Subcutaneous adipose tissue (tissue), 4 donors: ENCODE results near the gene SCRT2. TPM values are rescaled to one million over a fixed set of nuclear protein-coding genes. Genes with fewer than 3 reads are reported as not detected.

Source experiments
- total RNA-seq, 4 donors: library from RNA; depleted of rRNA; stranded (reverse); fragments of >200 nt; gene quantifications; one replicate each; pipeline ENCODE4 v1.1.0, GENCODE V29; 2016
- TF ChIP-seq, protein P1 (sequence below): fragments of 450-650 bp; IDR thresholded peaks from one replicate; pipeline ENCODE4 v1.5.1; 2016; ENCODE audit warnings: low read depth, mild to moderate bottlenecking, control low read depth, antibody characterized with exemption, moderate library complexity

The SCRT2 gene
- total RNA-seq, 4 donors from 2014 or later = not detected

GRCh38 chr20:641516-641875, 34.1 kb downstream of the SCRT2 start:
- TF ChIP-seq, protein P1, sequence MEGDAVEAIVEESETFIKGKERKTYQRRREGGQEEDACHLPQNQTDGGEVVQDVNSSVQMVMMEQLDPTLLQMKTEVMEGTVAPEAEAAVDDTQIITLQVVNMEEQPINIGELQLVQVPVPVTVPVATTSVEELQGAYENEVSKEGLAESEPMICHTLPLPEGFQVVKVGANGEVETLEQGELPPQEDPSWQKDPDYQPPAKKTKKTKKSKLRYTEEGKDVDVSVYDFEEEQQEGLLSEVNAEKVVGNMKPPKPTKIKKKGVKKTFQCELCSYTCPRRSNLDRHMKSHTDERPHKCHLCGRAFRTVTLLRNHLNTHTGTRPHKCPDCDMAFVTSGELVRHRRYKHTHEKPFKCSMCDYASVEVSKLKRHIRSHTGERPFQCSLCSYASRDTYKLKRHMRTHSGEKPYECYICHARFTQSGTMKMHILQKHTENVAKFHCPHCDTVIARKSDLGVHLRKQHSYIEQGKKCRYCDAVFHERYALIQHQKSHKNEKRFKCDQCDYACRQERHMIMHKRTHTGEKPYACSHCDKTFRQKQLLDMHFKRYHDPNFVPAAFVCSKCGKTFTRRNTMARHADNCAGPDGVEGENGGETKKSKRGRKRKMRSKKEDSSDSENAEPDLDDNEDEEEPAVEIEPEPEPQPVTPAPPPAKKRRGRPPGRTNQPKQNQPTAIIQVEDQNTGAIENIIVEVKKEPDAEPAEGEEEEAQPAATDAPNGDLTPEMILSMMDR = no peak

- TF ChIP-seq, protein P1 = no peak
Observed at GRCh38 chr20:640674-641515, 34.7 kb downstream of the SCRT2 start.

GRCh38 chr20:638579-638978, 37.0 kb downstream of the SCRT2 start:
- TF ChIP-seq, protein P1 = no peak

DNA sequence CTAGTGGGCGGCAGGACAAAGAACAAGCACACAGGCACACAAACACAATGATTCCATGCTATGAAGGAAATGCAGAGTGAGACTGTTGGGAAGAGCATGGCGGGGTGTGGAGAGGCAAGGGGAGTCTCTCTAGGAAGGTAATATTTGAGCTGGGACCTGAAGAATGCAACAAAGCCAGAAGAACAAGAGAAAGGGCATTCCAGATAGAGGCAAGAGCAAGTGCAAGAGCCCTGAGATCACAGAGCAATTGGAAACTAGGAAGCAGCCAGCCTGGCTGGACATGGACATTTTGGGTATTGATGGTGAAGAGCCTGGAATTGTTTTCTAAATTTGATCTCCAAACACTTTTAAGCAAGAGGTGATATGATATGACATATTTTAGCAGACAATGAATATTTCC, 38.0 kb downstream of the SCRT2 start:
- TF ChIP-seq, protein P1 = no peak

DNA sequence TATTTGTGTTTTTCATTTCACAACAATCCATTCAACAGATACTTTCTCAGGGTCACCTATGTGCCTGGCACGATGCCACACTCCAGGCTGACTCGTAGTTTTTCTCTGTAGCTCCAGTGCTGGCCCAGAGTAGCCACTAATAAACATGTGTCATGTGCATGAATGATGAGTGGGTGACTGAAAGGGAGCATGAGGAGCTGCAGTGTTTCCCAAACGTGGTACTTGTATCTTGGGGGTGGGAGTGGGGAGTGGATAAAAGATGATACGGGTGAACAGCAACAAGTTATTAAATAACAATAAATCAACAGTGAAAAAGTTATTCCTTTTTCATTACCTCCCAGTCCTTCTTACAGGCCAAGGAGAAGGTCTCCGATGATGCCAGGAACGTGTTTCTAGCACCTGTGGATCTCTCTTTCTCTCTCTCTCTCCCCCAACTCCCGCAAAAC, 39.7 kb downstream of the SCRT2 start:
- TF ChIP-seq, protein P1 = no peak

DNA sequence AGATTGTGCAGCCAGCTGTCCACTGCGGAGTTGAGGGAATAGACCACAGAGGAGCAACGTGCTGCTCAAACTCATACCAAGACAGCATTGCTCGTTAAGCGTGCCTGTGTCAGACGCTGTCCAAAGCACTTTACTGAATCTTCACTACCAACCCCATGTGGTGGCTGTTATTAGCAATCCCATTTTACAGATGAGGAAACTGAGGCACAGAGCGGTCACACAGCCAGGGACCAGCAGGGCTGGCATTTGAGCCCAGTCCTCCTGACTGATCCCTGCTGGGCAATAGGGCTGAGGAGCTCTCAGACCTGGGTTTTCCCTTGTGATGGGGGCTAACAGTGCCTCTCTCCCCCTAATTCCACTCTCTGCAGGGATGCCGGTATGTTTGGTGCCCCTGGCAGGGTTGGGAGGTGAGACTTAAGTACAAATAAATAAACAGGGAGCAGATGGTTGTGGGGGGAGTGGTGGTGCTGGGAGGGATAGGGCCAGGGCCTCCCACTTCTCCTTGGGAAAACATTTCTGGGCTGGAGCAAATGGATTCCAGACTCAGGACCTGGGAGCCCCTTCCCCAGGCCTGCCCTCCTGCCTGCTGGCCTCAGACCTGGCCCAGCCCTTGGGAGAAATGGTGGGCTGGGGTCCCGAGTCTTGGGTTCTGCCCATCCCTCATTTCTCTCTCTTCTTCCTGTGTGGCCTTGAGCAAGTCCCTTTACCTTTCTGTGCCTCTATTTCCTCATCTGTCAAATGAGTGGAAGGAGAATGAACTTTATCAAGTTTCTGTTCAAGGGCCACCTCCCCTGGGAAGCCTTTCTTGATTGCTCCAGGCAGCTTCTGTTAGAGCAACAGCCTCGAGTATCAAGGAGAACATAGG, 40.3 kb downstream of the SCRT2 start:
- TF ChIP-seq, protein P1 = no peak
